ENCODE results near the gene SEMG2.

Gene SEMG2

DNA sequence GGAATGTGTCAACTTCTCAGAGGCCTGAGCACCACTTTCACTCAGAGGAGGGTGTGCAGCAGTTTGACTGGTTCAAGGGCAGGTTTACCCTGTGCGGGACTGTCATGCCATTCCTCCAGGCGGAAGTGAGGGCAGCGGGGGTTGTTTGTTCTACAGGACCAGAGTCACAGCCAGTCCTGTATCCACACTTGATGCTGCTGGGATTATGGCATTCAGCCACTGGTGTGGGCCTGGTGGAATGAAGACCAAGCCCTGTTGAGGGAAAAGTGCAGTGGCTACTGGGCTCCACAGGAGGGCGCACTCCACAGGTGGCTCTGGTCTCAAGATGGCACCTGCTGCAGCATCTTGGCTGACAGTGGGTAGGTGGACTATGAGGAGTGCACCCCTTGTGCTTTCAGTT is 14.8 kb downstream of the SEMG2 start:
- DNase-seq: no peak

DNA sequence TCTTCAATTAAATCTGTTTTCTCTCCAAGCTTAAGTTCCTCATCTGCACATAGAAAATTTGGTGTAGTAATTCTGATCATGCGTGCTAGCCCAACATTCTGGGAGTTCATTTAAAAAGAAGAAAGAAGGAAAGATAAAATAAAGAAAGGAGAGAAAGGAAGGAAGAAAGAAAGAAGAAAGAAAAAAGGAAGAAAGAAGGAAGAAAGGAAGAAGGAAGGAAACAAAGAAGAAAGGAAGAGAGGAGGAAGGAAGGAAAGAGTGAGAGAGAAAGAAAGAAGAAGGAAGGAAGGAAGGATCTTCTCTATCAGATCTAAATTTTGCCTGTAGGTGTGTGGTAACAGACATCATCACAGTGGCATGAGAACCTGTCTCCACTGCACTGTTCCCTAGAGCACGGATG is 17.0 kb downstream of the SEMG2 start:
- DNase-seq: no peak

DNA sequence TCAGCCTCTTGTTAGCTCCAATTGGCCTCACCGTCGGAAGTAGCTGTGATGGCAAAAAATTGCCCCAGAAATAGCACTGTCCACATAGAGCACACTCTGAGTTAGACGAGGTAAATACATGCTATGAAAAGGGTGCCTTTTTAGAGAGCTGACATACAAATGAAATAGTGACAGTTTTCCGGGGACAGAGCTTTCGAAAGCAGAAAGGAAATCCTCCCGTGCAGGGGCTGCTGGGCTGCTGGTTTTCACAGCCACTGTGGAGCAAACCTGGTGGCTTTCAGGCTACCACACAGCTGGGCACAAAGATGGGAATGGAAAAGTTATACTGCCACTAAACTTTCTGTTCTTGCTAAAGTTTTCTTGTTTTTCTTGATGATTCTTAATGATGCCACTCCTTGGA is 24.9 kb downstream of the SEMG2 start:
- no peak for DNase-seq

DNA sequence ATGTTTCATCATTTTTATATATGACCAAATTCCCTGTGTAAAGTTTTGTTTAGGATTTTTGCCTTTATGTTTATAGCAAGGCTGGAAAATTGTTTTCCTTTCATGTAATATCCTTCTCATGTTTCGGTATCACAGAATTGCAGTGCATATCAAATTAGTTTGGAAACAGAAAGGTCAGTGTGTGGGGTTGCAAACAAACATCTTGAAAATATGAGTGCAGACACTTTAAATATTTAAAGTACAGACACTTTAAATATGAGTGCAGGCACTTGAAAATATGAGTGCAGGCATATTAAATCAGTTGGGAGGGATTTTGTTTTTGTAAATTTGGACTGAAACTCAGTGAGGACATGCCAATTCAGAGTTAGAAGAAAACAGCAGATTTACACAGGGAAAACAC is 26.7 kb downstream of the SEMG2 start:
- no peak for DNase-seq

DNA sequence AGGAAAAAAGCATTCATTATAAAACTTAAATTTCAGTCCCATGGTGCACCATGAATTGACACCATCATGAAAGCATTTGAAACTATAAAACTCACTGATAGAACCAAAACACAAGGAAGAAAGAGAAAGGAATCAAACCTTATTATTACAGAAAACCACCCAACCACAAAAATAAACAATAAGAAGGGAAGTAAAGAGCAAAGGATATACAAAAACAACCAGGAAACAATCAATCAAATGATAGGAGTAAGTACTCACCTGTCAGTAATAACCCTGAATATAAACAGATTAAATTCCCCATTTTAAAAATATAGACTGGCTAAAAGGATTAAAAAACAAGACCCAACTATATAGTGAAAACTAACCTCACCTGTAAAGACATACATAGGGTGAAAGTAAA is 27.4 kb downstream of the SEMG2 start:
- no peak for DNase-seq

DNA sequence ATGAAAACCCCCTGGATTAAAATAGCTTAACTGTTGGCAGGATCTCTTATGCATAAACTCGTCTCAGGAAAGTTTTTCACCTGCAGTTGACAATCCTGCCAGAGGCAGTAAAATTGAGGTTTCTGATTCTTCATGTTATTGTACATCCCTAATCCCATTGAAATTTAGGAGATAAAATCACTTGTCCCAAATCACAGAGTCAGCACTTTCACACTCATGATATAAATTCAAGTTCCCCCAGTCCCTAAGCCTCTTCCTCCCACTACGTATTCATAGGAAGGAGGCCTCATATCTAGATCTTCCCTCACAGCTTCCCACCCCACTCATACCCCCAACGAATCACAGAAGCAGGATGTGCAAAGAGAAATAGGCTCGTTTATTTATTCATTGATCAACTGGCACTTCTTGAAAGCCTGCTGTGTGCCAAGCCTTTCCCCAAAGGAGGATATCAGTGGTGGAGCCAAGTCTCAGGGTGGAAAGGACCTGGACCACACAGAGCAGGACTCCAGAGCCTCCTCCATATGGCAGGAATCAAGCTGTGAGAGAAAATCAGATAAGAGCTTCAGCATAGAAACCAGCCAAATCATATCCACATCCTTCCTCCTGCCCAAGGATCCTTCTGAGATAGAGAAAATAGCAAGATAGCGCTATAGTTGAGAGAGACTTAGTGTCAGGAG is 30.8 kb downstream of the SEMG2 start:
- DNase-seq: no peak

DNA sequence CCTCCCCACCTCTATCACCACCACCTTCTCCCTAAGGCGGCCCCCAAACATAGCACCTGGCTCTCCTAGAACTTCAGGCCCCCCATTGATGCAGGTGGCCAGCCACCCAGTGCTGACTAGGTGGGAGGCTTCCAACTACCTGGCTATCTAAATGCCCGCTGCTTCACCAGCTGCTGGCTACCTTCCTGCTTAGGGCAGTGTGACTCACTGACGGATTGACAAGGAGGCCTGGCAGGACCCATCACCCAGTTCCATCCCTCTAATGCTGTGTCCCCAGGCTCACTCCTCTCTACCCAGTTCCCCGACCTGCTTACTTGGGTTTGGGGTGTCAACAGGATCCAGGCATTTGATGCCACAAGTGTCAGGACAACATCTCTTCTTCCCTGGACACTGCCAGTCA is 32.1 kb downstream of the SEMG2 start:
- no peak for DNase-seq

DNA sequence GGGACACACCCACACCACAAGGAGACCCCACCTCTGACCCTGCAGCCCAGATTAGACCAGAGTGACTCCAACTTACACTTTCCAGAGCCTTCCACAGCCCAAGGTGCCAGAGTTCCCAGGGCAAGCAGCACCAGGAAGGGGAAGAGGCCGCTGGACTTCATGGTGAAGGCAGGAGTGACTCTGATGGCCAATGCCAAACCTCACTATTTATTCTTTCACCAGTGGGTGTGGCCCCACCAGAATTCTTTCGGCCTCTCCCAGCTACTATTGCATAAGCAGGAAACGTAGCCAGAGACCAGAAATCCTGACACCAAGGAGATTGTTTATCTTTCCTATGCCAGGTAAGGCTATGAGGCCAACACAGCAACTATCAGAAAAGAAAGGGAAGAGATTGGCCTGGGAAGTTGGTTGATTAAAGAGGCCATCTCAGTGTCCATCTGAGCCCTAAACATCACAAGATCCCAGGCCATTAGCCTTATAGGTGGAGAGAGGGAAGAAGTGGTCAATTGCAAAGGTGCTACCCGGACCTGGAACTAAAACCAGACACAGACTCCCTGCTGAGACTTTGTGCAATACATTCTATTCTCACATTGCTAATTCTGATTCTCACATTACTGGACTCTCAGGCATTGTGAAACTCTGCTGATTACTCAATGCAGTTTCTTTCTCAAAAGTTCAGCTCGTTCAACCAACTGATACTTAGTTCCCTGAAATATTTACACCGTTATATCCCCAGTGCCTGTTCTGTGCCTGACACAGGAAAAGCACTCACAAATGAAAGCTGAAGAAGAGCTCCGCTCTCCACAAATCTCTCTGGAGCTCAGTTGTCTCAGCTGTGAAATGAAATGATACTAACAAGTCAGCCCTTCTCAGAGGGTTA is 33.5 kb downstream of the SEMG2 start, which contains the start of gene SLPI:
Gene SLPI (minus strand): TSS at position 182 of the 880 bp plus-strand sequence. CDS start 21 bp downstream, at position 161.
- no peak for DNase-seq

DNA sequence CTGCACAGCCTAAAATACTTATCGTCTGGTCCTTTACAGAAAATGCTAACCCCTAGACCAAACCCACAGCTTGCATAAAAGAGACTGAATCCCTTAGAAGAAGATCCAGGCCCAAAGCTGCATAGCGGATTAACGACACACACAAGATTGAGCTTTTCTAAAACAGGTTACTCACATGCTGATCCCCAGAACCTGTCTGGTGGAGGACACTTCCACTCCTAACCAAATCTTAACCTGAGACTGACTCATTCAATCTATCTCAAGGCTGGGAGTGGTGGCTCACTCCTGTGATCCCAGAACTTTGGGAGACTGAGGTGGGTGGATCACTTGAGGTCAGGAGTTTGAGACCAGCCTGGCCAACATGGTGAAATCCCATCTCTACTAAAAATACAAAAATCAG is 36.0 kb downstream of the SEMG2 start:
- DNase-seq: no peak

DNA sequence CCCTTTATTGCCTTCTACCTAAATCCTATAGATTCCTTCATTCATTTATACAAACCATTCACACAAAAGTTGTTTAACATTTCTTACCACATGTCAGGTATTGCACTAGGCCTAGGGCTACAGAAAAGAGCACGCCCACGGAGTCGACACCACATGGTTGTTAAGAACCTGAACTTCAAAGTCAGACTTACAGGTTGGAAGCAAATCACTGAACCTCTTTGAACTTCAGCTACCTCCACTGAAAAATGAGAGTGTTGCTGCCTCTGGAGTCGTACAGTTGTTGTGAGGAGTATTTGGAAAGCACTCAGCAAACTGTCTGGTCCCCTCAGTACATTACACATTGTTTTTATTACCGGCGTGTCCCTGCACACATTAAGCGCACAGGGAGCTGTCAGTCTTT is 36.5 kb downstream of the SEMG2 start:
- DNase-seq: no peak

DNA sequence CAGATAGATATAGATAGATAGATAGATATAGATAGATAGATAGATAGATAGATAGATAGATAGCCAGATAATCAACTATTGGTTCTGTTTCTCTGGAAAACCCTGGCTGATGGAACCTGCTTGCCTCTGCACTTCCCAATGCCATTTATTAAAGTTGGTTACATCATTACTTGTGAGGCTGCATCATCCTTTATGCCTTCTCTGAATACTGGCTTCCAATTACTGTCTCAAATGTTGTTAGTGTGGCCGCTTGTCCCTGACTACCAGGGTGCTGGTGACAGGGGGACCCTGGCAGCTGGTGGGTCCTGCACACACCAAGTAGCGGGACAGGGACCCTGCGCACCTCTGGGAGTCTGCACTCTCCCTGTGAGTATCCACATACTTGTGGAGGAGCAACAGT is 37.1 kb downstream of the SEMG2 start:
- no peak for DNase-seq

DNA sequence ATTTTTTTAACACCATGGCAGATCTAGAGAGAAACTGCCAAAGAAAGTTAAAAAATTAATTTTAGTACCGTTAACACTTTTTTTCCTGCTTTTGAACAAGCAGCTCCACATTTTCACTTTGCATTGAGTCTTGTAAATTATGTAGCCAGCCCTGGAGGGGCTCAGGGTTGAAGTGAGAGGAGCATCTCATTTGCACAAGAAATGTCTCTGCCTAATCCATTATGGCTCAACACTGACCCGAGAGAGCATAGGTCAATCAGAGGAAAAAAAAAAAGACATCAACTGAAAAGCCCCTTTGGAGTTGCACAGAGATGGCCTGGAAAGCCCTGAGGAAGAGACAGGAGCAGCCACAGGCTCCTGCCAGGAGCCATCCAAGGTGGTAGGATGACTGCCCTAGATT is 37.5 kb downstream of the SEMG2 start:
- DNase-seq: no peak

DNA sequence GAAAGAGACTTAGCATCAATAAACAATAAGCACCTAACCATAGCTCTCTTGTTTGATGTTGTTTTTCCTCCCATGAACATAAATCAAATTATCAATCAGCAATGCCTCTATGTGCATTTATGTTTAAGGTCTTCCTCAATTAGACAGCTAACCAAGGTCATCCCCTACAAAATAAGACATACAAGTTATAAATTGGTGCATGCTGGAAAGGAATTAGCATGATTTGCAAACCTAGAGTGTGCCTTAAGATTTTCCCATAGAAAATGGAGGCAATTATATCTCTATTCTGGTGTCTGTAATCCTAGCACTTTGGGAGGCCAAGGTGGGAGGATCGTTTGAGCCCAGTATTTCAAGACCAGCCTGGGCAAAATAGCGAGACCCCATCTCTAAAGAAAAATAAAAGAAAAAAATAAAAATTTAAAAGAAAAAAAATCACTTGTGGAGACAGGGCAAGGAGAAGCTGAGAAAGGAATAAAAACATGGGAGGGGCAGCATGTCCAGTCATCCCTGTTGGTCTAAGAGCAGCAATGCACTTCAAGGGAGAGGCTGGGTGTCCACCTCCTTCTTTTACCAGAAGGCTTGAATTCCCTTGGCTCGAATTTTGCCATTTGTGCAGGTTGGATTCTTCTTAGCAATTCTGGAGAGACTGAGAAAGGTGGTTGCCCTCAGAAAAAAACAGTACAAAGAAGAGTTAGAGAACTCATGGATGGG is 42.5 kb downstream of the SEMG2 start:
- DNase-seq: no peak

DNA sequence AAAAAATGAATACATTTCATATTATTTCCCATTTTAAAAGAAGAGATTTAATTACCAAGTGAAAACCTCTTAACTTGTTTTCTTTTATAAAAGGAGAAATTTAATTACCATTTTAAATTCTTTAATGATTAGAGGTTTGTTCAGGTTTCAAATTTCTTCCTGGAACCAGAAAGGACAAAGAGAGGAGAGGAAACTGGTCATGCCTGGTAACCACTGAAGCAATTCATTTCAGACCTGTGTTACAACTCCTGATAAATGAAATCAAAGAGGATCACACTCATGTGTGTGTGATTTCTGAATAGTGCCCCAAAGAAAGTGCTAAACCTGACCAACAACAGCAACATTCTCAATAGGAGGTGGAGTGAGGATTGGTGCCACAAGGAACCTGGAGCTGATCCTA is 45.8 kb downstream of the SEMG2 start:
- DNase-seq: no peak

DNA sequence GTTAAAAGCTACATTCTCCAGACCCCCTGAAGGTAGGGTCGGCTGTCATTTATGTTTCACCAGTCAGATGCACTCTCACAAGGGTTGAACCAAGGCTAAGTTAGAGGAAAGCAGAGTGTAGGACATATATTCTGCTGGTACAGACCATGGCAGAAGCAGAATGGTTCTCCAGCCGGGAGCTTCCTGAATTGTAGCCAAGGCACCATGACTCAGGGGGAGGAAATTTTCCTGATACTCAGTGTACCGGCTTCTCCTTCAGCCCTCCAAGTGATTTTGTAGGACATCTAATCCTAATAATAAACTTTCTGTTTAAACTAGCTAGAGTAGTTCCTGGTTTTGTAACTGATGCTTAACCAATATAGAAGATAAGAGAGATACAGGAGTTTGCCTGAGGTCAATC is 47.4 kb downstream of the SEMG2 start:
- no peak for DNase-seq

DNA sequence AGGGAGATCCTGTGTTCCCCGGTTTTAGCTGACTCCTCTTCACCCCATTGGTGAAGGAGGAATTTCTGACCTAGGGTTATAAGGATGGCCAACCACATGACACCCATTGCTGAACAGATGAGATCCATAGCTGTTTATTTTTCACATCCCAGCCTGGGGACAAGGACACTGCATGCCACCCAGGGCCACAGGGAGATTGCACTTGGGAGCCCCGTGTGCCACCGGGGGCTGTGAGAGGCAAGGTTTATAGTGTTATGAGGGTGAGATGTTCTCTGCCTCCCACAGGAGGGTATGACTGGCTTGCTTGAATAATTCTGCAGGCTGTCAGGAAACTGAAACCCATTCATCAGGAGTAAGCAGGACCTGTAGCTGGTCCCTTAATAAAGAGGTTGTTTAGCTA is 47.9 kb downstream of the SEMG2 start:
- DNase-seq: no peak

DNA sequence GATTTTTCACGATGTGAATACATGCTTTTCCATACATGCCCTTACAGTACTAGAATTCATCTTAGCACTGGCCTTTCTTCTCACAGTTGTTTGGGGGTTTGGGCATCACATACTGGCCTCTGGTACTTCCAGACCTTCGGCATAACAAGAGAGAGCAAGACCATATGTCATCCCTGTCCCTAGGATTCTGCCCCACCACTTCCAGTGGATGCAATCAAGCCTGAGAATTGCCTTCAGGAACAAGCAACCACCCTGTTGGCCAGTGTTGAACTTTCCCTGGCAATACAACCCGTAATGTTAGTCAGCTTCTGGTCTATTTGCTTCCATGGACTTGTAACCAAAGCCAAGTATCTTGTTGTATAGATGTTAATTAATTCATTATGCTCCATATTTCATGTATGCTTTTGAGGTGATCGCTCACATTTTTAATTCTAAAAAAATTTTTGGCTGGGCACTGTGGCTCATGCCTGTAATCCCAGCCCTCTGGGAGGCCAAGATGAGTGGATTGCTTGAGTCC is 48.6 kb downstream of the SEMG2 start:
- DNase-seq: no peak

All from NCI-H2227 treated with DMSO at 0.1 percent for 48 hours (cell line).